Uterus (tissue), 2 donors: Measurements from ENCODE around the gene PITPNM3.

Source experiments
- POLR2A ChIP-seq, 2 donors: fragments of 450-650 bp; IDR thresholded peaks; one replicate each; pipeline ENCODE4 v1.6.1; 2016; ENCODE audit warnings: antibody characterized with exemption in 2 of 2, mild to moderate bottlenecking in 1 of 2, moderate library complexity in 1 of 2
- TF ChIP-seq, protein P1 (sequence below), 4 experiments: fragments of 200-600 bp in 2 of 4; fragments of 450-650 bp in 2 of 4; sonication (generic) in 2 of 4; IDR thresholded peaks; one replicate each; pipeline ENCODE4 v1.5.1; 2016 to 2019; ENCODE audit warnings: antibody characterized with exemption in 4 of 4, mild to moderate bottlenecking in 2 of 4, moderate library complexity in 1 of 4

GRCh38 chr17:6577686-6578263 lies 21.4 kb upstream of the PITPNM3 start:
- TF ChIP-seq, protein P1, sequence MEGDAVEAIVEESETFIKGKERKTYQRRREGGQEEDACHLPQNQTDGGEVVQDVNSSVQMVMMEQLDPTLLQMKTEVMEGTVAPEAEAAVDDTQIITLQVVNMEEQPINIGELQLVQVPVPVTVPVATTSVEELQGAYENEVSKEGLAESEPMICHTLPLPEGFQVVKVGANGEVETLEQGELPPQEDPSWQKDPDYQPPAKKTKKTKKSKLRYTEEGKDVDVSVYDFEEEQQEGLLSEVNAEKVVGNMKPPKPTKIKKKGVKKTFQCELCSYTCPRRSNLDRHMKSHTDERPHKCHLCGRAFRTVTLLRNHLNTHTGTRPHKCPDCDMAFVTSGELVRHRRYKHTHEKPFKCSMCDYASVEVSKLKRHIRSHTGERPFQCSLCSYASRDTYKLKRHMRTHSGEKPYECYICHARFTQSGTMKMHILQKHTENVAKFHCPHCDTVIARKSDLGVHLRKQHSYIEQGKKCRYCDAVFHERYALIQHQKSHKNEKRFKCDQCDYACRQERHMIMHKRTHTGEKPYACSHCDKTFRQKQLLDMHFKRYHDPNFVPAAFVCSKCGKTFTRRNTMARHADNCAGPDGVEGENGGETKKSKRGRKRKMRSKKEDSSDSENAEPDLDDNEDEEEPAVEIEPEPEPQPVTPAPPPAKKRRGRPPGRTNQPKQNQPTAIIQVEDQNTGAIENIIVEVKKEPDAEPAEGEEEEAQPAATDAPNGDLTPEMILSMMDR (IDR thresholded peaks at IDR 0.05) = no peak
- TF ChIP-seq POLR2A (IDR thresholded peaks at IDR 0.05) = no peak
